ENCODE measurements around the gene MTRR.

Gene MTRR

GRCh38 chr5:7857361-7857760 is 11.6 kb upstream of the MTRR start:
- peak; percentile 30; the same call in 1 of the 3 replicates for ATAC-seq (ENCODE audit: insufficient read depth, low read depth)
- Histone ChIP-seq H3K9me3 (ENCODE audit: insufficient read depth, low read length, severe bottlenecking) (no peaks in the 10 kb centered on the region), H4K20me1 (ENCODE audit: insufficient read depth, low read length) (no peaks in the 10 kb centered on the region), H3K4me1 (ENCODE audit: insufficient read depth, low read length) (no peaks in the 10 kb centered on the region), H3K36me3 (ENCODE audit: insufficient read depth, low read length) (peaks cover 38% of the 10 kb centered on the region), H3K4me2 (ENCODE audit: insufficient read depth, low read length) (no peak overlapping the region), H3K9ac (ENCODE audit: low read depth, low read length) (no peak overlapping the region), H2AFZ (ENCODE audit: low read depth, low read length) (no peak overlapping the region), H3K27me3 (ENCODE audit: insufficient read depth, low read length, poor library complexity) (no peaks in the 10 kb centered on the region), H3K79me2 (ENCODE audit: insufficient read depth, low read length) (no peaks in the 10 kb centered on the region), H3K27ac (ENCODE audit: low read length) (no peak overlapping the region), H3K4me3 (ENCODE audit: low read depth in 1 of 2, low read length in 2 of 2) (no peak overlapping the region)
- TF ChIP-seq EZH2 (IDR thresholded peaks at IDR 0.05; ENCODE audit: borderline replicate concordance, low read depth, low read length, severe bottlenecking) = no peak
- TF ChIP-seq CTCF (IDR thresholded peaks at IDR 0.05; ENCODE audit: borderline replicate concordance, extremely low read depth, low read length, poor library complexity, severe bottlenecking) = no peak
- no peak for DNase-seq

GRCh38 chr5:7857926-7858632 is 10.9 kb upstream of the MTRR start:
- no peaks in the 10 kb centered on the region for H3K79me2 ChIP-seq (ENCODE audit: insufficient read depth, low read length)
- H3K4me3 ChIP-seq (ENCODE audit: low read depth in 1 of 2, low read length in 2 of 2) = no peak overlapping the region
- no peak overlapping the region for H3K27ac ChIP-seq (ENCODE audit: low read length)
- H2AFZ ChIP-seq (ENCODE audit: low read depth, low read length) = no peak overlapping the region
- no peak for TF ChIP-seq EZH2 (IDR thresholded peaks at IDR 0.05; ENCODE audit: borderline replicate concordance, low read depth, low read length, severe bottlenecking)
- TF ChIP-seq CTCF (IDR thresholded peaks at IDR 0.05; ENCODE audit: borderline replicate concordance, extremely low read depth, low read length, poor library complexity, severe bottlenecking) = no peak
- H3K9me3 ChIP-seq (ENCODE audit: insufficient read depth, low read length, severe bottlenecking) = no peaks in the 10 kb centered on the region
- DNase-seq (no peak), ATAC-seq (ENCODE audit: insufficient read depth, low read depth) (peak; percentile 14; the same call in 2 of the 3 replicates)
- H3K4me2 ChIP-seq (ENCODE audit: insufficient read depth, low read length) = no peak overlapping the region
- H3K4me1 ChIP-seq (ENCODE audit: insufficient read depth, low read length) = no peaks in the 10 kb centered on the region
- no peak overlapping the region for H3K9ac ChIP-seq (ENCODE audit: low read depth, low read length)
- no peaks in the 10 kb centered on the region for H4K20me1 ChIP-seq (ENCODE audit: insufficient read depth, low read length)
- H3K27me3 ChIP-seq (ENCODE audit: insufficient read depth, low read length, poor library complexity) = no peaks in the 10 kb centered on the region
- H3K36me3 ChIP-seq (ENCODE audit: insufficient read depth, low read length) = peaks cover 45% of the 10 kb centered on the region

GRCh38 chr5:7866196-7866595 is 2.8 kb upstream of the MTRR start:
- no peak for TF ChIP-seq CTCF (IDR thresholded peaks at IDR 0.05; ENCODE audit: borderline replicate concordance, extremely low read depth, low read length, poor library complexity, severe bottlenecking)
- TF ChIP-seq EZH2 (IDR thresholded peaks at IDR 0.05; ENCODE audit: borderline replicate concordance, low read depth, low read length, severe bottlenecking) = no peak

More at GRCh38 chr5:7866196-7866595, 2.8 kb upstream of the MTRR start:
- H3K4me1 ChIP-seq (ENCODE audit: insufficient read depth, low read length) = peaks cover 39% of the 10 kb centered on the region
- peak overlapping the region; percentile 3; the same call in 1 of the 2 replicates for H3K4me2 ChIP-seq (ENCODE audit: insufficient read depth, low read length)
- no peak overlapping the region for H2AFZ ChIP-seq (ENCODE audit: low read depth, low read length)
- no peaks in the 10 kb centered on the region for H3K9me3 ChIP-seq (ENCODE audit: insufficient read depth, low read length, severe bottlenecking)
- peaks cover 51% of the 10 kb centered on the region for H3K79me2 ChIP-seq (ENCODE audit: insufficient read depth, low read length)
- H3K9ac ChIP-seq (ENCODE audit: low read depth, low read length) = no peak overlapping the region
- ATAC-seq (ENCODE audit: insufficient read depth, low read depth) (no peak), DNase-seq (no peak)
- H3K27ac ChIP-seq (ENCODE audit: low read length) = no peak overlapping the region
- peaks cover 19% of the 10 kb centered on the region for H4K20me1 ChIP-seq (ENCODE audit: insufficient read depth, low read length)
- H3K36me3 ChIP-seq (ENCODE audit: insufficient read depth, low read length) = peaks cover 48% of the 10 kb centered on the region
- H3K4me3 ChIP-seq (ENCODE audit: low read depth in 1 of 2, low read length in 2 of 2) = no peak overlapping the region
- no peaks in the 10 kb centered on the region for H3K27me3 ChIP-seq (ENCODE audit: insufficient read depth, low read length, poor library complexity)

Data from DND-41 (cell line).